Myocyte (in vitro differentiated cells): Measurements from ENCODE around the gene RILPL2. TPM values are rescaled to one million over a fixed set of nuclear protein-coding genes. Genes with fewer than 3 reads are reported as not detected.
"Not testable (repeated sequence)": the region's sequence is repeated elsewhere in the genome, so short reads cannot be mapped to it uniquely, and the experiment has no call there.

Experiments used
- DNase-seq: peaks from one replicate; pipeline ENCODE4 v3.0.0-alpha.2; 2012; ENCODE audit warnings: low read depth
- total RNA-seq: library from RNA; depleted of rRNA; stranded (reverse); fragments of >200 nt; gene quantifications from 2 replicates; pipeline ENCODE4 v1.2.3, GENCODE V29; 2014

The RILPL2 gene
- total RNA-seq, 1 donor from 2014 or later = 1.7 TPM

- DNase-seq = no peak
Observed at GRCh38 chr12:123450636-123451035, 14.2 kb upstream of the RILPL2 start.

GRCh38 chr12:123449856-123450255 lies 13.4 kb upstream of the RILPL2 start:
- DNase-seq = no peak

GRCh38 chr12:123449249-123449733 lies 12.8 kb upstream of the RILPL2 start:
- no peak for DNase-seq

DNA sequence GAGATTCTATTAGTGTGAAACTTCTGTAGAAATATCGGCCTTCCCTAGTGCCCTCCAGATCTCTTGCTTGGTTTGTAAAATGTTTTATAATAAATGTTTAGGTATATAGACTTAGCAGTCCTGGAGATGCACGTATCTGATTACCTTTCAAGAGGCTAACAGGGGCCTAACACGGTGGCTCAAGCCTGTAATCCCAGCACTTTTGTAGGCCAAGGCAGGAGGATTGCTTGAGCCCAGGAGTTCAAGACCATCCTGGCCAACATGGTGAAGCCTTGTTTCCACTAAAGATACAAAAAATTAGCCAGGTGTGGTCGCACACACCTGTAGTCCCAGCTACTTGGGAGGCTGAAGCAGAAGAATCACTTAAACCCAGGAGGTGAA lies 9.8 kb upstream of the RILPL2 start:
- DNase-seq = no peak

GRCh38 chr12:123445388-123446332 lies 9.2 kb upstream of the RILPL2 start:
- no peak for DNase-seq

DNA sequence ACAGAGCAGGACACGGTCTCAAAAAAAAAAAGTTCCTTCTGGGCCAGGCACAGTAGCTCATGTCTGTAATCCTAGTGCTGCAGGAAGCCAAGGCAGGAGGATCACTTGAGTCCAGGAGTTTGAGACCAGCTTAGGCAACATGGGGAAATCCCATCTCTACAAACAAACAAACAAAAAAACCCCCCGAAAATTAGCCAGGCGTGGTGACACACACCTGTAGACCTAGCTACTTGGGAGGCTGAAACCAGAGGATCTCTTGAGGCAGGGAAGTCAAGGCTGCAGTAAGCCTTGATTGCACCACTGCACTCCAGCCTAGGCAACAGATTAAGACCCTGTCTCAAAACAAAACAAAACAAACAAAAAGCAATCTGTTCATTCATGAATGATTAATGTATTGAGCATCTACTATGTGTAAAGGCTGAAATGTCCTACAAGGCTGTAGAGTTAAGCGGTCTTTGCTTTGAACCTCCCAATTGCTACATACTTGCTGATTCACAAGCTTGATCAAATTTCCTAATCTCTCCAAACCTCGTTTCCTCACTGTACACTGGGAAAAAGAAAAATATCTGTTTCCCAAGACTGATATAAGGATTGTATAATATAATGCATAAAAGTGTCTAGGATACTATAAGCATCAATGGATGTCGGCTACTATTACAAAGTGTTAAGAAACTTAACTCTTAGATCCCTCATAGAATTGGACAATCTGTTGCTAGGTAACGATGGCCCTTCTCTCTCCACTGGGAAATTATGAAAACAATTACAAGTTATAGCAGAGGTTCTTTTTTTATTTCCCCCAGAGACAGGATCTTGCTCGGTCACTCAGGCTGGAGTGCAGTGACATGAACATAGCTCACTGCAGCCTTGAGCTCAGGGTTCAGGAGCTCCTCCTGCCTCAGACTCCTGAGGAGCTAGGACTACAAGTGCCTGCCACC lies 7.9 kb upstream of the RILPL2 start:
- no peak for DNase-seq

- DNase-seq = no peak
Observed at GRCh38 chr12:123442774-123443173, 6.3 kb upstream of the RILPL2 start.

DNA sequence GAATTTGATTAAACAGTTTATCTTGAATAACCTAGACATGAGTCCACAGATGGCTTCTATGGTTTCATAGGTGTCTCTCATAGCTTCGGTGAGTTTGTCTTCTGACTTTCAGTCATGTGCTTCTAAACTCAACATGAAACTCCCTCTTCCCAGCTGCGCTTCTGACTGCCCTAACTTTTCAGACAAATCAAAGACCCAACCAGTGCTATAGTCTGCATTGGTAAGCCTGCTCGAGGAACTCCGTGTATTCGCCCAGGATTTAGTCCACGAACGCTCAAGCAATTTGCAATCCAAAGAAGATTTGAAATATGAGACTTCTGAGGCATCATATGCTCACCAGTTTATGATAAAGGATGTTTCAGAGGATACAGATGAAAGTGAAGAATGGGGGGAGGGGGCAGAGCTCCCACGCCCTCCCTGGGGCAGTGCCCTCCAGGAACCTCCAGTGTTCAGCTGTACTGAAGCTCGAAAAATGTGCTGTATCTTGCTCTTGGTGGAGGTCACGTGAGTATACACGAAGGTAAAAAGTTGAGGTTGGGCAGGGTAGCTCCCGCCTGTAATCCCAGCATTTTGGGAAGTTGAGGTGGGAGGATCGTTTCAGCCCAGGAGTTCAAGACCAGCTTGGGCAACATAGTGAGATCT lies 5.2 kb upstream of the RILPL2 start:
- no peak for DNase-seq

- DNase-seq = no peak
Observed at GRCh38 chr12:123435636-123436016, 858 bp downstream of the RILPL2 start.

GRCh38 chr12:123433615-123434014 lies 2.9 kb downstream of the RILPL2 start:
- DNase-seq = no peak

DNA sequence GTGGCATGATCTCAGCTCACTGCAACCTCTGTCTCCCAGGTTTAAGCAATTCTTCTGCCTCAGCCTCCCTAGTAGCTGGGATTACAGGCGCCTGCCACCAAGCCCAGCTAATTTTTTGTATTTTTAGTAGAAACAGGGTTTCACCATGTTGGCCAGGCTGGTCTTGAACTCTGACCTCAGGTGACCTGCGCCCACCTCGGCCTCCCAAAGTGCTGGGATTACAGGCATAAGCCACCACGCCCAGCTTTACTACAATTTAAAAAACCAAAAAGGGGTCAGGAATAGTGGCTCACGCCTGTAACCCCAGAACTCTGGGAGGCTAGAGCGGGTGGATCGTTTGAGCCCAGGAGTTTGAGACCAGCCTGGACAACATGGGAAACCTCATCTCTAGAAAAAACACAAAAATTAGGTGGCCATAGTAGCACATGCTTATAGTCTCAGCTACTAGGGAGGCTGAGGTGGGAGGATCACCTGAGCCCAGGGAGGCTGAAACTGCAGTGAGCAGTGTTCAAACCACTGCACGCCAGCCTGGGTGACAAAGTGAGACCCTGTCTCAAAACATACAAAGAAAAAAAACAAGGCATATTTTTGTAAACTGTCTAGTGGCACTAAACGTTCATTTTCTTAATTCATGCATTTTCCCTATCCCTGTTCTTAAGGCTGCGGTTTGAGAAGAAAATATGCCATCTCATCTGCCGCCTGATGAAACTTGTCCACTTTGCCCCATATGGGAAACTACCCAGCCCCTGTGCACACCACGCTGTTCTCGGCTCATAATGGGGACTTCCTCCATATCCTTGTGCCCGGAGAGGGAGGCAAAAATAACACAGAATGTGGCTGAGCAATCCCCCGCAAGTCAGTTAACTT lies 4.3 kb downstream of the RILPL2 start:
- not testable (repeated sequence) for DNase-seq

- not testable (repeated sequence) for DNase-seq
Observed at GRCh38 chr12:123429101-123429500, 7.4 kb downstream of the RILPL2 start.

DNA sequence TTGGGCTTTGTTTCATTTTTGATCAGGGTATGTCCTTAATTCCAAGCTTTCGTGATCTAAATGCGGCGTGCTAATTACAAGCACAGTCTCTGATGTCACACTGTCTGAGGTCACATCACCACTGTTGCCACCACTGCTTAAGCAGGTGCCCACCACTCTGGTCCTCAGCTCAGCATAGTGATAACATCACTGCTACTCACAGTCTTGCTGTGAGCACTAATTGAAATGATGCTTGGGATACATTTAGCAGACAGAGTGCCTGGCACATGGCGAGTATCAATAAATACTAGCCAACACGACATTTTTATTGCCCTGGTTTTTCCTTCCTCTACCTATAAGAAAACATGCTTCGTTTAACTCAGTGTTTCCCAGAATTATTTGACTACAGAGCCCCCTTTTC lies 7.9 kb downstream of the RILPL2 start:
- DNase-seq = no peak

DNA sequence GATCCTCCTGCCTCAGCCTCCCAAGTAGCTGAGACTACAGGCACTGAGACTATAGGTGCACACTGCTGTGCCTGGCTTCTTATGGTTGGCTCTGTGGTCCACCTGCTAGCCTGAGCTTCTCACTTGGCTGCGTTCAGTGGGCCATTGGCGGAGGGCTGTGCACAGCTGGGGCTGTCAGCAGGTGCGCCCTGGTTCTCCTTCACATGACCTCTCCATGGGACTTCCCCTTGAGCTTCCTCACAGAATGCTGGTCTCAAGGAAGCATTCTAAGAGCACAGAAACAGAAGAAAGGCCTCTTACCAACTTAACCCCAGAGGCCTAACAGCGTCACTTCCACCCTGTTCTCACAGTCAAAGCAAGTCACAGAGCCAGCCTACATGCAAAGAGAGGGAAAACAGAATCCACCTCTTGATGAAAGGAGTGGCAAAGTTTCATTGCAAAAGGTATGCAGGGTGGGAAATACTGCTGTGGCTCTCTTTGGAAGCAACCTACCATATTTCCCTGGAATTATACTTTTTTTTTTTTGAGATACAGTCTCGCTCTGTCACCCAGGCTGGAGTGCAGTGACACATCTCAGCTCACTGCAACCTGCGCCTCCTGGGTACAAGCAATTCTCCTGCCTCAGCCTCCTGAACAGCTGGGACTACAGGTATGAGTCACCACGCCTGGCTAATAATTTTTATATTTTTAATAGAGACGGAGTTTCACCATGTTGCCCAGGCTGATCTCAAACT lies 9.3 kb downstream of the RILPL2 start:
- DNase-seq = no peak

- DNase-seq = no peak
Observed at GRCh38 chr12:123421314-123421713, 15.2 kb downstream of the RILPL2 start.

- DNase-seq = no peak
Observed at GRCh38 chr12:123410041-123410412, 26.5 kb downstream of the RILPL2 start.

DNA sequence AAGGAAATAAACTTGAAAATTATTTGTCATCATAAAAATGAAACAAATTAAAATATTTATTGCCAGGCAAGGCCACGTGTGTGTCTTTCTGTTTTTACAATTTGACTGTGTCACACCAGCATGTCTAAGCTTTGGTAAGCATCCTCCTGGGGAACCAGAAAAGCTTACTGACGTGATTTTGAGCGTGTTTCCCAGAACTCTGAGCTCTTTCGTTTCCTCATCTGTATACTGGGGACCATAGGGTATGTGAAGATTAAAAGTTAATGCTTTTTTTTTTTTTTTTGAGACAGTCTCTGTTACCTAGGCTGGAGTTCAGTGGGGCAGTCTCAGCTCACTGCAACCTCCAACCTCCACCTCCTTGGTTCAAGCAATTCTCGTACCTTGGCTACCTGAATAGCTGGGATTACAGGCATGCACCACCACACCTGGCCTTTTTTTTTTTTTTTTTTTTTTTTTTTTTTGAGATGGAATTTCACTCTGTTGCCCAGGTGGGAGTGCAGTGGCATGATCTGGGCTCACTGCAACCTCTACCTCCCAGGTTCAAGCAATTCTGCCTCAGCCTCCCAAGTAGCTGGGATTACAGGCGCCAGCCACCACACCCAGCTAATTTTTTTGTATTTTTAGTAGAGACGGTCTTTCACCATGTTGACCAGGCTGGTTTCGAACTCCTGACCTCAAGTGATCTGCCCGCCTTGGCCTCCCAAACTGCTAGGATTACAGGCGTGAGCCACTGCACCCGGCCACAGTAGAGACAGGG lies 27.0 kb downstream of the RILPL2 start:
- DNase-seq = not testable (repeated sequence)

DNA sequence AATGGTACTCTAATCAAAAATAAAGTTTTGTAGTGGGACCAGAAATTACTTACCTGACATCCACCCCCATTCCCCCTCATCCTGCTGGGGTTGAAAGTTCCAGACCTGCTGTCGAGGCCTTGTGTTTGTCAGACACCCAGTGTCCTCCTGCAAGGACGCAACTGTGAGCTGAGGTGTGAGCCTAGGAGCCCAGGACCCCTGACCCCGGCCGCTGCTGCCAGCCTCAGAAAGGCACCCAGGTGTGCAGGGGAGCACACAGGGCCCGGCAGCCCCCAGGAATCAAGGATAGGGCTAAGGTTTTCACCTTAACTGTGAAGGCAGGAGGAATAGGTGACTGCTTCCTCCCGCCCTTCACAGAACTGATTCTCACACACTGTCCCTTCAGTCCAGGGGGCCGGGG lies 27.9 kb downstream of the RILPL2 start:
- DNase-seq = not testable (repeated sequence)

DNA sequence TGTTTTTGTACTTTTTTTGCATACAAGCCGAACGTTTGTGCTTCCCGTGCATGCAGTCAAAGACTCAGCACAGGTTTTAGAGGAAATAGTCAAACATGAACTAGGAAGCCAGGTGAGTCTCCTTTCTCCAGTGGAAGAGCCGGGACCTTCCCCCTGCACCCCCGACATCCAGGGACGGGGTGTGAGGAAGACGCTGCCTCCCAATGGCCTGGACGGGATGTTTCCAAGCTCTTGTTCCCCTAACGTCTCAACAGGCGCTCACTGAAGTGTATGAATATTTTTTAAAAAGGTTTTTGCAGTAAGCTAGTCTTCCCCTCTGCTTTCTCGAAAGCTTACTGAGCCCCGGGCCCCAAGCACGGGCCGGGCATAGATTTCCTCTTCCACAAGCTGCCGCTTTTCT lies 28.6 kb downstream of the RILPL2 start:
- not testable (repeated sequence) for DNase-seq
